Osteocyte (in vitro differentiated cells): ENCODE data around the gene BTBD16. TPM values are rescaled to one million over a fixed set of nuclear protein-coding genes. Genes with fewer than 3 reads are reported as not detected.

Experiments used
- DNase-seq: peaks from one replicate; pipeline ENCODE4 v3.0.0; 2021; ENCODE audit warnings: mixed read lengths; ENCODE audit not compliant: unreplicated experiment; ENCODE audit errors: extremely low spot score
- H3K27ac Mint-ChIP-seq: one replicate; pipeline ENCODE4 v1.8.0; 2021; ENCODE audit warnings: mild to moderate bottlenecking, mixed read lengths; ENCODE audit not compliant: unreplicated experiment
- H3K27me3 Mint-ChIP-seq: one replicate; pipeline ENCODE4 v1.8.0; 2021; ENCODE audit warnings: mixed read lengths; ENCODE audit not compliant: unreplicated experiment
- H3K36me3 Mint-ChIP-seq: one replicate; pipeline ENCODE4 v1.8.0; 2021; ENCODE audit warnings: mixed read lengths; ENCODE audit not compliant: unreplicated experiment
- H3K4me1 Mint-ChIP-seq: one replicate; pipeline ENCODE4 v1.8.0; 2021; ENCODE audit warnings: mixed read lengths; ENCODE audit not compliant: unreplicated experiment
- H3K4me3 Mint-ChIP-seq: one replicate; pipeline ENCODE4 v1.8.0; 2021; ENCODE audit warnings: mild to moderate bottlenecking, moderate library complexity, mixed read lengths; ENCODE audit not compliant: unreplicated experiment
- H3K9me3 Mint-ChIP-seq: one replicate; pipeline ENCODE4 v1.8.0; 2021; ENCODE audit warnings: mixed read lengths; ENCODE audit not compliant: unreplicated experiment
- total RNA-seq: library from RNA; stranded (reverse); gene quantifications from 2 replicates; pipeline ENCODE4 v1.2.1, GENCODE V29; 2021
- TF ChIP-seq, protein P1 (sequence below): fragments of 200-600 bp; sonication (generic); IDR thresholded peaks from 2 replicates; pipeline ENCODE4 v1.5.0; 2021; ENCODE audit warnings: antibody characterized with exemption, mild to moderate bottlenecking, moderate library complexity

The BTBD16 gene
- total RNA-seq, 1 donor from 2014 or later = not detected

- Mint-ChIP-seq H3K4me3 (no peak overlapping the region), H3K27me3 (no peaks in the 10 kb centered on the region), H3K36me3 (no peaks in the 10 kb centered on the region), H3K9me3 (no peaks in the 10 kb centered on the region), H3K27ac (no peak overlapping the region), H3K4me1 (peaks cover 44% of the 10 kb centered on the region)
- peak; percentile 67 for DNase-seq
- TF ChIP-seq, protein P1, sequence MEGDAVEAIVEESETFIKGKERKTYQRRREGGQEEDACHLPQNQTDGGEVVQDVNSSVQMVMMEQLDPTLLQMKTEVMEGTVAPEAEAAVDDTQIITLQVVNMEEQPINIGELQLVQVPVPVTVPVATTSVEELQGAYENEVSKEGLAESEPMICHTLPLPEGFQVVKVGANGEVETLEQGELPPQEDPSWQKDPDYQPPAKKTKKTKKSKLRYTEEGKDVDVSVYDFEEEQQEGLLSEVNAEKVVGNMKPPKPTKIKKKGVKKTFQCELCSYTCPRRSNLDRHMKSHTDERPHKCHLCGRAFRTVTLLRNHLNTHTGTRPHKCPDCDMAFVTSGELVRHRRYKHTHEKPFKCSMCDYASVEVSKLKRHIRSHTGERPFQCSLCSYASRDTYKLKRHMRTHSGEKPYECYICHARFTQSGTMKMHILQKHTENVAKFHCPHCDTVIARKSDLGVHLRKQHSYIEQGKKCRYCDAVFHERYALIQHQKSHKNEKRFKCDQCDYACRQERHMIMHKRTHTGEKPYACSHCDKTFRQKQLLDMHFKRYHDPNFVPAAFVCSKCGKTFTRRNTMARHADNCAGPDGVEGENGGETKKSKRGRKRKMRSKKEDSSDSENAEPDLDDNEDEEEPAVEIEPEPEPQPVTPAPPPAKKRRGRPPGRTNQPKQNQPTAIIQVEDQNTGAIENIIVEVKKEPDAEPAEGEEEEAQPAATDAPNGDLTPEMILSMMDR = no peak
Observed at GRCh38 chr10:122298206-122298597, 27.1 kb downstream of the BTBD16 start.

GRCh38 chr10:122298598-122299301 is 27.7 kb downstream of the BTBD16 start:
- TF ChIP-seq, protein P1 = peak; percentile 95
- H3K27ac Mint-ChIP-seq = peak overlapping the region; percentile 76
- peak; percentile 87 for DNase-seq

DNA sequence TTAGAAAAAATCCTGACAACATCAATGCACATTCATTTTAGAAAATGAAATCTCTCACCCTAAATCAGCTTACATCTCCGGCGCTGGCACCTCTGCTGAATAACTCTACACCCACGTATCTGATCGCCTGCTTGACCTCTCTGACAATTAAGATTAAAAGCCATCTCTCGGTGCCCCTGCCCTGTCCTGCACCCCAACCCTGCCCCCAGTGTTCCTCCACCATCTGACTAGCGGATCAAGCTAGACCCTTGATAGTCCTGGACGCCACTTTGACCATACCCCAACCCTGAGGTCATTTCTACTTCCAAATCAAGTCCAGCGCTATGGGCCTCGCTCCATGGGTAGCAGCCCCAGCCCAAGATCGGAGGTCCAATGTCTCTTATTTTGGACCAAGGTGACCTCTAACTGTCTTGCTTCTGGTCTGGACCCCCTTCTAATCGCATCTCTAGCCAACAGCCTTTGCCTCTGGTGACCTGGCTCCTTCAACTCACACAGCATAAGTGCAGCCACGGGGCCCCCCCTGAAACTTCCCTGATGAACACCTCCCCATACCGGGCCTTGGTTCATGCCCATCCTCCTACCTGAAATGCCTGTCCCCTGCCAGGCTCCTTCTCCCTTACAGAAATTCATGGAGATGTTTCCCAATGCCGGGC is 28.5 kb downstream of the BTBD16 start:
- Mint-ChIP-seq H3K4me3 (no peak overlapping the region), H3K36me3 (no peaks in the 10 kb centered on the region), H3K4me1 (peaks cover 44% of the 10 kb centered on the region), H3K27me3 (no peaks in the 10 kb centered on the region), H3K9me3 (no peaks in the 10 kb centered on the region), H3K27ac (no peak overlapping the region)
- peak; percentile 63 for DNase-seq
- TF ChIP-seq, protein P1 = no peak

More at GRCh38 chr10:122298598-122299301, 27.7 kb downstream of the BTBD16 start:
- Mint-ChIP-seq H3K27me3 (no peaks in the 10 kb centered on the region), H3K9me3 (no peaks in the 10 kb centered on the region), H3K4me1 (peaks cover 44% of the 10 kb centered on the region), H3K36me3 (no peaks in the 10 kb centered on the region), H3K4me3 (peak overlapping the region; percentile 55)

GRCh38 chr10:122301055-122301810 is 30.1 kb downstream of the BTBD16 start:
- Mint-ChIP-seq H3K4me3 (no peak overlapping the region), H3K27me3 (no peaks in the 10 kb centered on the region), H3K27ac (peak overlapping the region; percentile 87), H3K4me1 (peaks cover 40% of the 10 kb centered on the region), H3K9me3 (peaks cover 5% of the 10 kb centered on the region), H3K36me3 (no peaks in the 10 kb centered on the region)
- TF ChIP-seq, protein P1 = no peak
- DNase-seq = peak; percentile 84

DNA sequence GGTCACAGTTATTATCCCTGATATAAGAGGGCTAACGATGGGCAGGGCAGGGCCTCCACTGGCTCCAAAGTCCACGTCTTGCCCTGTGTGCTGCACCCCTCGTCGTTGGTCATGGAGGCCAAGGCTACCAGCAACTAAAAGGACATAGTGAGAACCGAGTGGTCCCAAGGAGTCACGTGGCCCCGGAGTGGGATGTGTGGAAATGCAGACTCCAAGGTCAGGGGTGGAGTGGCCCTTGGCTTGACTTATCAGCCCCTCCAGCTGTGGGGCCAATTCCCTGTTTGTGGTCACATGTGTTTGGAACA is 30.7 kb downstream of the BTBD16 start:
- peak; percentile 77 for DNase-seq
- Mint-ChIP-seq H3K9me3 (peaks cover 5% of the 10 kb centered on the region), H3K4me1 (peaks cover 44% of the 10 kb centered on the region), H3K27ac (peak overlapping the region; percentile 87), H3K4me3 (no peak overlapping the region), H3K27me3 (no peaks in the 10 kb centered on the region), H3K36me3 (no peaks in the 10 kb centered on the region)
- TF ChIP-seq, protein P1 = no peak
